G401 (cell line): Measurements from ENCODE around the gene HEG1. TPM values are rescaled to one million over a fixed set of nuclear protein-coding genes. Genes with fewer than 3 reads are reported as not detected.

Source experiments
- DNase-seq: peaks from one replicate; pipeline ENCODE4 v3.0.0-alpha.2; 2015; ENCODE audit warnings: low spot score
- in situ Hi-C: cut with HindIII; loops from 2 replicates; pipeline ENCODE4 v1.10.0; 2016; ENCODE audit warnings: low sequenced_read_pairs, mixed read lengths
- total RNA-seq: library from RNA; depleted of rRNA; stranded (reverse); fragments of >200 nt; shearing (Covaris generic); gene quantifications from 2 replicates; pipeline ENCODE4 v1.2.3, GENCODE V29; 2014

The HEG1 gene
- total RNA-seq, 1 experiment from 2014 or later: 3.1 TPM

DNA sequence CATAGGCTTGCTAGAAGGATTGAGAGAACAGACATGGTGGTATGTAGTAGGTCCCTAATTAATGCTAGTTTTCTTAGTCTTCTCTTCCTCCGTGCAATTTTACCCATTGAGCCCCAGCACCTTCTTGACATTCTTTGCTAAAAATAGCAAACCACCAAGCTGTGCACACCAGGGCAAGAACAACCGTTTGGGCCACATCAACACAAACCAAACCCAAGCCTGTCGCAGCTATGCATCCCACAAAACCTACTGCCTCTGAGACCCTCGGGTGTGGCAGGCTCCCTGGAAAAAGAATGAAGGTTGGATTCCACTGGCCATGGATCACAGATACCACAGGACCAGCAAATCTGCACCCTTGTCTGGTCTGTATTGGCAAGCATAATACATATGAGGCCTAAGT is 27.1 kb downstream of the HEG1 start:
- no peak for DNase-seq
- in situ Hi-C loops: no loop called here

DNA sequence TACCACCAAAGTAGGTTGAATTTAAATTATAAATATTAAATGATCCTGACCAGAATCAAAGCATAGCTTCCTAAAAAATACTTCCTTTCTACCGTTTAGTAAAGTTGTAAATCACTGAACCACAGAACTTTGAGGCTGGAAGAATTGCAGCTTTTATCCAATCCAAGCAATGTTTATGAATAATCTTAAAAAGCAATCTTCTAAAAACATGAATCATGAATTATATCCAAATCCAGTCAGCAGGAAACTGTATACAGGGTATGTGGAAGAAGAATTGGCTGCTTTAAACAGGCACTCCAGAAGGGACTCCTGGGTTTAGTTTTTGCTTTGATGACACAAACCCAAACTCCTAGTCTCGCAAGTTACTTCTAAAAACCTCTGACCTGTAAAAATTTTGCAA is 30.2 kb downstream of the HEG1 start:
- in situ Hi-C loops: no loop called here
- no peak for DNase-seq

DNA sequence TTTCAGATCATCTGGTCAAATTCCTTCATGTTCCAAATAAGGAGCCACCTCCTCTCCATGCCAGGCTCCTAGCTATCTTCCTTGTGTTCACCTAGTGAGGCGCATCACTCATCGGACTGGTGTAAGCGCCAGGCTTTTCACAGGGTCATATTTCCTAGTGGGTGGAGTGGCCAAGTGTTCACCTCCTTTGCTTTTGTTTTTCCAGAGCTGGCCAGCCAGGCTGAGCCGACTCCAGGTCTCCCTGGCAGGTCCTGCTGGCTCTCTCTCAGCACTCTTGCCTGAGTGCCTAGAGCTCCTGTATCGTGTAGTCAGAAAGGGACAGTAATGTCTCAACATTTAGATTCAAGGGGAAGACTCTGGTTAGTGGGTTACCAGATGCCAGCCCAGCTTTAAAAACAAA is 31.0 kb downstream of the HEG1 start:
- DNase-seq: peak; percentile 17
- in situ Hi-C loops: no loop called here

- DNase-seq: no peak
- in situ Hi-C loops: no loop called here
Observed at GRCh38 chr3:125023833-125024555, 31.8 kb downstream of the HEG1 start.

DNA sequence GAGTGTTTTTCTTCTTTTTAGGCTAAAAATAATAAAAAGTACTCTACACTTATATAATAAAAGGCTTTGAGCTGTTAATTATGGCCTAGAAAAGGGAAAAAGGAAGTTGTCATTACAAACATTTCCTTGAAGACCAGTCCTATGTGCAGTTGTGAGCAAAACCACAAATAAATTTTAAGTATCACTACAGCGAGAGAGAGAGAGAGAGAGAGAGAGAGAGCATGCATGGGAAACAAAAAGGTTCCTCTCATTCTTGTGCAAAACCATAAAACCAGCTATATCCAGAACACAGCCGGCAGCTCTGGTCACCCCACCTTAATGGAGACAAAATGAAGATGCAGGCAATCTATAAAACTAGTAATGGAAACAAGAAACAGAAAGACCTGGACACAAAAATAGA is 33.6 kb downstream of the HEG1 start:
- no peak for DNase-seq
- in situ Hi-C loops: no loop called here

DNA sequence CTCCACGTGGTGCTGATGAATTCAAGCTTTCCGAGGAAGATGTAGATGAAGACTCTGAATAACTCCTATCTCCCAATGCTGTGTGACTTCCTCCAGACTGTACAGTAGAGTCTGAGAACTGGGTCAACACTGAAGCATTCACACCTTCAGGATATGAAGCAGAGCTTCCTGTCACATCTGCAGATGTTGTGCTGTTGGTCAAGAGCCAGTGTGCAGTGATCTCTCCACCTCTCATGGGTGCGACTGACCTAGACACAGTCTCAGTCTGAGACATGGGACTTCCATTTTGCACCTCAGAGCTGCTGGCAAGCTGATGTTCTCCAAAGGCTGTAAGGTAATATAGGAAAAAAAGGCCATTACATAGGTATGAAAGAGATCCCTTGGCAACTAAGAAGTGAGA is 36.5 kb downstream of the HEG1 start:
- no peak for DNase-seq
- in situ Hi-C loops: no loop called here

- in situ Hi-C loops: no loop called here
- no peak for DNase-seq
Observed at GRCh38 chr3:125017406-125017805, 38.4 kb downstream of the HEG1 start.

DNA sequence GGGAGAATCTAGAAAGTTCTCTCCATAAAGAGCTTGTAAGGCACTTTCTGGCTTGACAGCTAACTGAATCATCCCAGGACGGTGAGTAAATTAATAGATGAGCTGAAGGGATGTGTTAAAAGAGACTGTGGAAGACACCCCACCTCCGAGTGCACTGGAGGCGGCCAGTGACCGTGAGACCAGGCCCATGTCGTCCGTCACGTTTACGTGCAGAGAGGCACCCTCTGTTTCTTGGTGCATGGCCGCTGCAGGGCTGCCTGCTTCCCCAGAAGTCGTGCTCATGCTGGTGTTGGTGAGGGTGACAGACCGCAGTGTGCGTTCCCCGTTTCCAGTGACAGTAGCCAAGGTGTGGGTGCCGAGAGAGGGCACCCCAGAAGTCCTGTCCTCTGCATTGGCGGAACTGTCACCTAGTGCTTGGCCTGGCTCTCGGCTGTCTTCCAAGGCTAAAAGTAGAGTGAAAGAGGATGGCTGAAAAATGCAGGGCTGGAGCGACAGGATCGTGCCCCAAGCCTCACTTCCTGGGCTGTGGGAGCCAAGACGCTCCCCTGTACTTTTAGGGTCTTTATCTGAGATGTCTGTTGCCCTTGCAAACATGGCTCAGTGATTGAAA is 41.1 kb downstream of the HEG1 start:
- in situ Hi-C loops: no loop called here
- DNase-seq: no peak

DNA sequence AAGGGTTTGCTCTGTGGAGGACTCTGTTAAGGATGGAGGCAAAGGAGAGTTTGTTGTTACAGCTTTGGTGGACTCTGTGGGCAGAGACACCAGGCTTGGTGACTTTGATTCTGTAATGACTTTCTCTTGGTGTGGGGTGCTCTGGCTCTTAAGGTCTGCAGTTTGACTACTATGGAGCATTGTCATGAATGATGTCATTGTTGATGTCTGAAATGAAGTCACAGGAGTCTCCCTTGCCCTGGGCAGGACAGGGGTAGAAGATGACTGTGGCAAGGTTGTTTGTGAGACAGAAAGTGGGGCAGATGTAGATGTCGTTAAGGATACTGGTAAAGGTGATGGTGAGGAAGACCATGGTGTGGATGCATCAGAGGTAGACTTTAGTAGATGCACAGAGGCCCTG is 42.7 kb downstream of the HEG1 start:
- no peak for DNase-seq
- in situ Hi-C loops: no loop called here

GRCh38 chr3:125011941-125012340 is 43.9 kb downstream of the HEG1 start:
- DNase-seq: no peak
- in situ Hi-C loops: no loop called here

- DNase-seq: no peak
- in situ Hi-C loops: no loop called here
Observed at GRCh38 chr3:125010393-125010792, 45.4 kb downstream of the HEG1 start.

DNA sequence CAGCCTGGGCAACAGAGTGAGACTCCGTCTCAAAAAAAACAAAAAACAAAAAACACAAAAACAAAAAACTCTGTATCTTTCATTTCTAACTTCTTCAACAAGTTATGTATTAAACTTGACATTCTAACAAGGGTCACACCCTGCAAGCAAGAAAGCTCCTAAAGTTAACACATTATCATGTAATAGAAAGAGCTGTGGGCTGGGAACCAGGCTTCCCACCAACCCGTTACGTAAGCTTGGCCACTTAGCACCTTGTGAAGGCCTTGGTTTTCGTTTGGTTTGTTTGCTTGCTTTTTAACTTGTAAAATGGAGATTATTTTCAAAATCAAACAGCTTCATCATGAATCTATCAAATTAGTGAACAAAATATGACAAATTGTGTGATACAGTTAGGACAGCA is 47.0 kb downstream of the HEG1 start:
- in situ Hi-C loops: no loop called here

GRCh38 chr3:125006291-125006731 is 49.5 kb downstream of the HEG1 start:
- in situ Hi-C loops: no loop called here
- DNase-seq: no peak

More for the DNA sequence above, 47.0 kb downstream of the HEG1 start:
- DNase-seq: no peak

GRCh38 chr3:125005676-125006075 is 50.1 kb downstream of the HEG1 start:
- in situ Hi-C loops: no loop called here
- no peak for DNase-seq

DNA sequence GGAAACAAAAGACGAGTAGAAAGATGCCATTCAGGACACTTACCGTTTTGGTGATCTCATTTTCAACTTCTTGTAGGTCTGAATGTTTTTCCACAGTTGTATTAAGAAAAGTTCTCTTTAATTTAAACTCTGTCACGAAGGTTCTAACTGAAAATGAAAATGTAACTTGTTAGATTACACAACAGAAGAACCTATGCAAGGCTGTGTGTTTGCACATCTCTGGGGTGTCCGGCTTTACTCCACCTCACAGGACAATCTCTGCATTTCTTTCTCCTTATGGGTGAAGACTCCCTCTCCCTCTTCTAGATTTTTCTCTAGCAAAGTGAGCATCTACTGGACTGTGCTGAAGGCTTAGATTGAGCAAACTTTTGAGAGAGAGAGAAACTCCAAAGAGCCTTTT is 50.6 kb downstream of the HEG1 start:
- in situ Hi-C loops: no loop called here
- no peak for DNase-seq

DNA sequence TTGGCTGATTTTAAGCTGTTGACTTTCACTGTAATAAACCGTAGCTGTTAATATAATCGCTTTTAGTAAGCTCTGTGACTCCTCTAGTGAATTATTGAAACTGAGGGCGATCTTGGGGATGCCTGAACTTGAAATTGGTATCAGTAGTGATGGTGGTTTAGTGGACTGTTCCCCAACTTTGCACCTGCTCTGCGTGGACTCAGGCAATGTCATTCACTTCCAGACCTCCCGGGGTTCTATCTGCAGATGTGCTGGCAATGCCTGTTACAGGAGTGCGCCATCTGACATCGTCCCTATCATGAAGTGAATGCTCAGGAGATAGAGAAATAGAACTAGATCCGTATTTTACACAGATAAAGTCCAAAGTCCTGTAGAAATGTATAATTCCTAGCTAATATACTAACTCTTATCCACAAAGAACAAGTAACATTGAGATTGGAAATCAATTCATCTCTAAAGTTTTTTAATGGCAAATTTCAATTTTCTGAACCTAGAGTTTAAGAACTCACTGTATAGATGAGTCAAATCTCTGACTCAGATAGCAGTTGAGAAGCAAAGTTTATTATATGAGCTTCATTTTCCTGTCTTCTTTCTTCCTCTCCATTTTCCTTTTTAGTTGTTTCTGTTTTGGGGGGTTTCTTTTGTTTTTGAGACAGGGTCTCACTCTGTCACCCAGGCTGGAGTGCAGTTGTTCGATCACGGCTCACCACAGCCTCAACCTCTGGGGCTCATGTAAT is 51.8 kb downstream of the HEG1 start:
- in situ Hi-C loops: no loop called here
- DNase-seq: no peak

DNA sequence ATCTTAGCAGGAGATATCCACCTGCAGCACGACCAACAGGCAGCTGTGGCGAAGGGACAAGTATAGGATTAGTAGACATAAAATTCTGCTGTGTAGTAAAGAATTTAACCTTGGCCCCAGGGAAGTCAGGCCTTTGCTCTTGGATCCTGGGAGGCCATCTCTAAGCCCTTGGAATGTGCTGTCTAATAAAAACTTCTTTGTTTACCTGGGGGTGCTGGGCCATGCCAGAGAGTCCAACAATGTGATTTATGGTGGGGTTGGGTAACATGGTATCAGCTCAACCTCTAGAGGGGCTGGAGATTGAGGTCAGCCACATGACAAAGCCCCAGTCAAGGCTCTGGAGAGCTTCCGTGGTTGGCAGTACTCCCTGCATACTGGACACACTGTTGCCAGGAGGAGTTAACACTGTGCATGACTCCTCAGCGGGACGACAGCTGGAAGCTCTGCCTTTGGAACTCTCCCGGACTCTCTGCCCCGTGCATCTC is 52.4 kb downstream of the HEG1 start:
- peak; percentile 24 for DNase-seq
- in situ Hi-C loops: no loop called here

- no peak for DNase-seq
- in situ Hi-C loops: no loop called here
Observed at GRCh38 chr3:125002414-125003368, 53.1 kb downstream of the HEG1 start.
